Measurements from ENCODE around the gene TSNAX. TPM values are rescaled to one million over a fixed set of nuclear protein-coding genes. Genes with fewer than 3 reads are reported as not detected.

Gene TSNAX
- total and polyA plus RNA-seq, 9 of the 15 experiments (the other 6 are each of a cell fraction or from before 2014, with no cell fraction given): 33.8 to 102 (median 61.2) TPM

DNA sequence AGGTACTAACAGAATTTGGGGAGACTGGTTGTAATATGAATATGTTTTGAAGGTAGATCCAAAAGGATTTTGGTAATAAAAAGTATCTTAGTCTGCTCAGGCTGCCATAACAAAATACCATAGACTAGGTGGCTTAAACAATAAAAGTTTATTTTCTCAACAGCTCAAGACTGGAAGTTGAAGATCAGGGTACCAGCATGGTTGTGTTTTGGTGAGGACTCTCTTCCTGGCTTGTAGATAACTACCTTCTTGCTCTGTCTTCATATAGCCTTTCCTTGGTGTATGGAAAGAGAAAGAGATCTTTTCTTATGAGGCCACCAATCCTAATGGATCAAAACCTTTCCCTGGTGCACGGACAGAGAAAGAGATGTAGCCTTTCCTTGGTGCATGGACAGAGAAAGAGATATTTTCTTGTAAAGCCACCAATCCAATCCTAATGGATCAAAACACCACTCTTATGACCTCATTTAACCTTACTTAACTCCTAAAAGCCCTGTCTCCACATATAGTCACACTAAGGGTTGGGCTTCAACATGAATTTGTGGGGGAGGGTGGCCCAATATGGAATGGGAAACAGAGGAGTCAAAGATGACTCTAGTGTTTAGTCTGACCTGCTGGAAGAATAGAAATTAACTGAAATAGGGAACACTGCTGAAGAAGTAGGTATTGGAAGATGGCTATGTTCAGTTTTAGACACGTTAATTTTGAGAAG is 5.4 kb upstream of the TSNAX start:
- H3K27ac ChIP-seq (ENCODE audit: extremely low read depth, low read depth, low read length): no peak overlapping the region
- no peak overlapping the region for H3K4me3 ChIP-seq
- H3K4me1 ChIP-seq (replicated peaks in 1 of 2; ENCODE audit: control insufficient read depth in 2 of 2, insufficient read depth in 2 of 2, low read length in 2 of 2): peaks cover 7 to 11% of the 10 kb centered on the region in 2 experiments; a peak in 3 of 5 replicates
- H3K36me3 ChIP-seq (ENCODE audit: control insufficient read depth, insufficient read depth, low read length): no peaks in the 10 kb centered on the region
- H3K9me3 ChIP-seq (replicated peaks; ENCODE audit: control insufficient read depth, insufficient read depth, low read depth, low read length): no peaks in the 10 kb centered on the region
- BruUV-seq (replicated peaks): no TSS peak
- H3K9ac ChIP-seq (ENCODE audit: insufficient read depth in 1 of 2, low read depth in 2 of 2, low read length in 2 of 2): no peak overlapping the region
- H4K20me1 ChIP-seq (replicated peaks; ENCODE audit: control insufficient read depth, insufficient read depth, low read length): no peaks in the 10 kb centered on the region
- CTCF ChIA-PET (ENCODE audit: low intra/inter-chr PET ratio): no interaction called here
- POLR2A ChIA-PET: interaction anchor here (0.7 kb wide), 1 partner anchor 25 kb away, joined by 3 read pairs; no protein-coding TSS in a partner anchor
- H3K9me1 ChIP-seq (ENCODE audit: control insufficient read depth, insufficient read depth, low read length): no peaks in the 10 kb centered on the region
- intact Hi-C loops (cut with micrococcal nuclease): no loop called here
- H3K4me2 ChIP-seq (ENCODE audit: insufficient read depth, low read length): no peak overlapping the region
- H2AFZ ChIP-seq (ENCODE audit: low read depth, low read length): no peak overlapping the region
- TF ChIP-seq ZNF431 (CRISPR knock-in tag; IDR thresholded peaks at IDR 0.05): no peak
- TF ChIP-seq IRF2 (CRISPR knock-in tag; IDR thresholded peaks at IDR 0.05): no peak
- no peak for TF ChIP-seq RFX7 (CRISPR knock-in tag; IDR thresholded peaks at IDR 0.05)
- TF ChIP-seq ZBTB17 (CRISPR knock-in tag; IDR thresholded peaks at IDR 0.05): no peak
- no peak for TF ChIP-seq TAL1 (IDR thresholded peaks at IDR 0.05)
- DNase-seq (ENCODE audit: extremely low read depth in 1 of 4, low spot score in 3 of 4) (no peak), FAIRE-seq (no peak), ATAC-seq (no peak)
- peaks cover 4% of the 10 kb centered on the region; the same call in 1 of the 3 replicates for H3K79me2 ChIP-seq (ENCODE audit: control insufficient read depth, insufficient read depth, low read length)
- in situ Hi-C loops (cut with MboI): no loop called here
- no peaks in the 10 kb centered on the region for H3K27me3 ChIP-seq (ENCODE audit: control insufficient read depth in 2 of 2, insufficient read depth in 2 of 2, low read length in 2 of 2)
- 41% methylated on average over 2 of the region's 2 CpGs for WGBS (ENCODE audit: insufficient coverage, low coverage, missing lambda C conversion rate)

DNA sequence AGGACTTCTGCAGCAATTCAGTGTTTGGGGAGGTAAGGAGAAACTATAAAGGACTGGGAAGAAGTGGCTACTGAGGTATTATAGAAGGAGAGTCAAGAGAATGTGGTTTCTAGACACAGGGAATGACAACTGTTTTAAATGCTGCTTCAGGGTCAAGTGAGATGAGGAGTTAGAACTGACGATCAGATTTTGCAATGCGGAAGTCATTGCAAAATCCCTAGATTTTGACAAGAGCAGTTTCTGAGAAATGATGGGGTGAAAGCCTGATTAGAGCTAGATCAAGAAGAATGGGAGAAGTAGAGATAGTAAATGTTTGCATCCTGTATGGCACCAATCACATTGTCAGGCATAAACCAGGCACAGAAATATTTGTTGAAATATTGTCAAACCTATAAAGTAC is 4.7 kb upstream of the TSNAX start:
- Histone ChIP-seq H3K4me1 (replicated peaks in 1 of 2; ENCODE audit: control insufficient read depth in 2 of 2, insufficient read depth in 2 of 2, low read length in 2 of 2) (peaks cover 9% of the 10 kb centered on the region in 2 experiments; a peak in 3 of 5 replicates), H2AFZ (ENCODE audit: low read depth, low read length) (no peak overlapping the region), H3K27me3 (ENCODE audit: control insufficient read depth in 2 of 2, insufficient read depth in 2 of 2, low read length in 2 of 2) (no peaks in the 10 kb centered on the region), H3K4me2 (ENCODE audit: insufficient read depth, low read length) (no peak overlapping the region), H3K36me3 (ENCODE audit: control insufficient read depth, insufficient read depth, low read length) (no peaks in the 10 kb centered on the region), H3K9me1 (ENCODE audit: control insufficient read depth, insufficient read depth, low read length) (no peaks in the 10 kb centered on the region), H3K4me3 (no peak overlapping the region), H3K9me3 (replicated peaks; ENCODE audit: control insufficient read depth, insufficient read depth, low read depth, low read length) (no peaks in the 10 kb centered on the region), H3K9ac (ENCODE audit: insufficient read depth in 1 of 2, low read depth in 2 of 2, low read length in 2 of 2) (no peak overlapping the region), H3K27ac (ENCODE audit: extremely low read depth, low read depth, low read length) (no peak overlapping the region), H3K79me2 (ENCODE audit: control insufficient read depth, insufficient read depth, low read length) (peaks cover 7% of the 10 kb centered on the region), H4K20me1 (replicated peaks; ENCODE audit: control insufficient read depth, insufficient read depth, low read length) (no peaks in the 10 kb centered on the region)
- no TSS peak for BruUV-seq (replicated peaks)
- in situ Hi-C loops (cut with MboI): no loop called here
- 14% methylated on average over 2 of the region's 2 CpGs for WGBS (ENCODE audit: insufficient coverage, low coverage, missing lambda C conversion rate)
- ATAC-seq (no peak), DNase-seq (ENCODE audit: extremely low read depth in 1 of 4, low spot score in 3 of 4) (no peak), FAIRE-seq (no peak)
- CTCF ChIA-PET (ENCODE audit: low intra/inter-chr PET ratio): no interaction called here
- POLR2A ChIA-PET: no interaction called here
- intact Hi-C loops (cut with micrococcal nuclease): no loop called here
- TF ChIP-seq KHSRP (IDR thresholded peaks at IDR 0.05): no peak
- TF ChIP-seq, protein P1, sequence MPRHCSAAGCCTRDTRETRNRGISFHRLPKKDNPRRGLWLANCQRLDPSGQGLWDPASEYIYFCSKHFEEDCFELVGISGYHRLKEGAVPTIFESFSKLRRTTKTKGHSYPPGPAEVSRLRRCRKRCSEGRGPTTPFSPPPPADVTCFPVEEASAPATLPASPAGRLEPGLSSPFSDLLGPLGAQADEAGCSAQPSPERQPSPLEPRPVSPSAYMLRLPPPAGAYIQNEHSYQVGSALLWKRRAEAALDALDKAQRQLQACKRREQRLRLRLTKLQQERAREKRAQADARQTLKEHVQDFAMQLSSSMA (CRISPR knock-in tag; IDR thresholded peaks at IDR 0.05): no peak
- no peak for TF ChIP-seq ATF7 (IDR thresholded peaks at IDR 0.05)
- peak; percentile 10 for TF ChIP-seq MEIS2 (IDR thresholded peaks at IDR 0.05; ENCODE audit: partially characterized antibody)
- TF ChIP-seq ELF1 (tag; IDR thresholded peaks at IDR 0.05): peak; percentile 74
- no peak for TF ChIP-seq CBFA2T2 (conservative IDR thresholded peaks at IDR 0.05)
- TF ChIP-seq, protein P2, sequence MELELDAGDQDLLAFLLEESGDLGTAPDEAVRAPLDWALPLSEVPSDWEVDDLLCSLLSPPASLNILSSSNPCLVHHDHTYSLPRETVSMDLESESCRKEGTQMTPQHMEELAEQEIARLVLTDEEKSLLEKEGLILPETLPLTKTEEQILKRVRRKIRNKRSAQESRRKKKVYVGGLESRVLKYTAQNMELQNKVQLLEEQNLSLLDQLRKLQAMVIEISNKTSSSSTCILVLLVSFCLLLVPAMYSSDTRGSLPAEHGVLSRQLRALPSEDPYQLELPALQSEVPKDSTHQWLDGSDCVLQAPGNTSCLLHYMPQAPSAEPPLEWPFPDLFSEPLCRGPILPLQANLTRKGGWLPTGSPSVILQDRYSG (tag; conservative IDR thresholded peaks at IDR 0.05; ENCODE audit: low read depth): no peak
